Superior temporal gyrus (tissue), 1 donor: ENCODE measurements around the gene CGB5.
"Not testable (repeated sequence)": the region's sequence is repeated elsewhere in the genome, so short reads cannot be mapped to it uniquely, and the experiment has no call there.

Source experiments
- DNase-seq: peaks from one replicate; pipeline ENCODE4 v3.0.0-alpha.2; 2016; ENCODE audit errors: extremely low spot score

The CGB5 gene

GRCh38 chr19:49056902-49057596 is 13.4 kb downstream of the CGB5 start:
- not testable (repeated sequence) for DNase-seq

- DNase-seq: no peak
Observed at GRCh38 chr19:49057636-49058234, 14.1 kb downstream of the CGB5 start, which contains the start of gene CGB7. TSS of gene CGB7 (minus strand) at chr19:49057749. CDS start at chr19:49055375, 2,374 bp downstream.

GRCh38 chr19:49058562-49058961 is 14.9 kb downstream of the CGB5 start:
- DNase-seq: no peak

- no peak for DNase-seq
Observed at GRCh38 chr19:49059053-49059452, 15.4 kb downstream of the CGB5 start.

- DNase-seq: no peak
Observed at GRCh38 chr19:49061000-49061399, 17.4 kb downstream of the CGB5 start.

GRCh38 chr19:49061445-49061844 is 17.8 kb downstream of the CGB5 start:
- DNase-seq: no peak

GRCh38 chr19:49064029-49064629 is 20.5 kb downstream of the CGB5 start:
- no peak for DNase-seq

GRCh38 chr19:49064768-49065611 is 21.3 kb downstream of the CGB5 start, which contains the start of gene NTF4:
TSS of gene NTF4 (minus strand) at chr19:49064818. CDS start at chr19:49061997, 2,821 bp downstream.
- no peak for DNase-seq

GRCh38 chr19:49065905-49066512 is 22.4 kb downstream of the CGB5 start:
- DNase-seq: no peak

- DNase-seq: no peak
Observed at GRCh38 chr19:49067554-49067953, 23.9 kb downstream of the CGB5 start.

- DNase-seq: no peak
Observed at GRCh38 chr19:49069026-49069425, 25.4 kb downstream of the CGB5 start.

- no peak for DNase-seq
Observed at GRCh38 chr19:49070416-49070815, 26.8 kb downstream of the CGB5 start.

GRCh38 chr19:49071860-49072547 is 28.4 kb downstream of the CGB5 start:
- DNase-seq: no peak

- DNase-seq: no peak
Observed at GRCh38 chr19:49073514-49074378, 30.1 kb downstream of the CGB5 start.

- DNase-seq: peak; percentile 49
Observed at GRCh38 chr19:49074869-49075268, 31.2 kb downstream of the CGB5 start.

GRCh38 chr19:49080392-49080791 is 36.7 kb downstream of the CGB5 start:
- DNase-seq: no peak

- DNase-seq: no peak
Observed at GRCh38 chr19:49081273-49081672, 37.6 kb downstream of the CGB5 start.

GRCh38 chr19:49084206-49085019 is 40.8 kb downstream of the CGB5 start:
- no peak for DNase-seq
